ENCODE results near the gene TRIM45. TPM values are rescaled to one million over a fixed set of nuclear protein-coding genes. Genes with fewer than 3 reads are reported as not detected.

TRIM45 gene
- total RNA-seq, 2 experiments from 2014 or later: not detected

DNA sequence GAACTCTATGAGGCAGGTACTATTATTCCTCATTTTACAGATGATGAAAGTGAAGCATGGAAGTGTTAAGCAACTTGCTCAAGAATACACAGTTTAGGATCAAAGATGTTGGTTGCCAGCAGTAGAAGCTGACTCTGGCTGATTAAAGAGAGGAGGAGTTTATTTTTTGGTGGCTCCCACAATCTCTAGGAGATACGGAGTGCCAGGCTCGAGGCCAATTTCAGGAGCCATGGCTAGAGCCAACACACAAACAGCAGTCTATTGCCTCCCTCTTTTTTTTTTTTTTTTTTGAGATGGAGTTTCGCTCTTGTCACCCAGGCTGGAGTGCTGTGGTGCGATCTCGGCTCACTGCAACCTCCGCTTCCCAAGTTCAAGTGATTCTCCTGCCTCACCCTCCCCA, 41.8 kb downstream of the TRIM45 start:
- Histone ChIP-seq H3K4me3 (ENCODE audit: low read depth, low read length, poor library complexity, severe bottlenecking) (no peak overlapping the region), H2AFZ (ENCODE audit: low read length) (no peak overlapping the region), H3K9me3 (ENCODE audit: low read length) (no peaks in the 10 kb centered on the region), H3K27ac (ENCODE audit: low read depth, low read length, poor library complexity, severe bottlenecking) (no peak overlapping the region), H4K20me1 (ENCODE audit: insufficient read depth, low read length) (no peaks in the 10 kb centered on the region), H3K9me2 (ENCODE audit: insufficient read depth, low read length) (no peaks in the 10 kb centered on the region), H3K79me2 (ENCODE audit: insufficient read depth, low read depth, low read length) (no peaks in the 10 kb centered on the region), H3K36me3 (ENCODE audit: insufficient read depth, low read length) (peaks cover 97% of the 10 kb centered on the region), H3K4me2 (ENCODE audit: low read length) (no peak overlapping the region), H3K4me1 (ENCODE audit: insufficient read depth, low read length, poor library complexity, severe bottlenecking) (no peaks in the 10 kb centered on the region)
- BruUV-seq (replicated peaks): no TSS peak
- ChIA-PET CTCF (ENCODE audit: unreplicated experiment) (interaction anchor here (1.5 kb wide), 1 partner anchor 49 kb away, joined by 3 read pairs; no protein-coding TSS in a partner anchor), POLR2A (no interaction called here)
- DNase-seq (ENCODE audit: low spot score): no peak
- intact Hi-C loops (cut with micrococcal nuclease; ENCODE audit: unreplicated experiment): no loop called here
- TF ChIP-seq EZH2phosphoT487 (IDR thresholded peaks at IDR 0.05; ENCODE audit: borderline replicate concordance, low read depth, low read length): no peak
- TF ChIP-seq, protein P1, sequence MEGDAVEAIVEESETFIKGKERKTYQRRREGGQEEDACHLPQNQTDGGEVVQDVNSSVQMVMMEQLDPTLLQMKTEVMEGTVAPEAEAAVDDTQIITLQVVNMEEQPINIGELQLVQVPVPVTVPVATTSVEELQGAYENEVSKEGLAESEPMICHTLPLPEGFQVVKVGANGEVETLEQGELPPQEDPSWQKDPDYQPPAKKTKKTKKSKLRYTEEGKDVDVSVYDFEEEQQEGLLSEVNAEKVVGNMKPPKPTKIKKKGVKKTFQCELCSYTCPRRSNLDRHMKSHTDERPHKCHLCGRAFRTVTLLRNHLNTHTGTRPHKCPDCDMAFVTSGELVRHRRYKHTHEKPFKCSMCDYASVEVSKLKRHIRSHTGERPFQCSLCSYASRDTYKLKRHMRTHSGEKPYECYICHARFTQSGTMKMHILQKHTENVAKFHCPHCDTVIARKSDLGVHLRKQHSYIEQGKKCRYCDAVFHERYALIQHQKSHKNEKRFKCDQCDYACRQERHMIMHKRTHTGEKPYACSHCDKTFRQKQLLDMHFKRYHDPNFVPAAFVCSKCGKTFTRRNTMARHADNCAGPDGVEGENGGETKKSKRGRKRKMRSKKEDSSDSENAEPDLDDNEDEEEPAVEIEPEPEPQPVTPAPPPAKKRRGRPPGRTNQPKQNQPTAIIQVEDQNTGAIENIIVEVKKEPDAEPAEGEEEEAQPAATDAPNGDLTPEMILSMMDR (conservative IDR thresholded peaks at IDR 0.05; ENCODE audit: low read length): no peak

DNA sequence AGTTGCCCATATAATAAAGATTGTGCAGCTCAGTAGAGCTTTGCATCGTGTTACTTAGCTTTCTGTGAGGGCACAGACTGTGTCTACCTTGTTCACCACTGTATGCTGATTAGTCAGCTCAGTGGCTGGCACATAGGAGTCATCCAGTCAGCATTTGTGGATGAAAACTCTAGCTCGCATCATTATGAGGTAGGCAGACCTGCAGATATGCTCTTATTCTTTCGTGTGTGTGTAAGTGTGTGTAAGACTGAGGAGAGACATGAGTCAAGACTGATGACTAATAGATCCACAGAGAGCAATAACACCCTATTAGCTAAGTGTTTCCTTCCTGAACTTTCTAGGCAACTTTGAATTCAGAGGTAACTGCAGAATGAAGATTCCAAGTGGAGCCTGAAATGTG, 44.3 kb downstream of the TRIM45 start:
- no peak for DNase-seq (ENCODE audit: low spot score)
- ChIA-PET CTCF (ENCODE audit: unreplicated experiment) (no interaction called here), POLR2A (interaction anchor here (0.5 to 1.3 kb wide), 3 partner anchors 12 to 510 kb away, joined by 3 read pairs; no protein-coding TSS in a partner anchor)
- TF ChIP-seq, protein P1 (conservative IDR thresholded peaks at IDR 0.05; ENCODE audit: low read length): no peak
- no peak for TF ChIP-seq EZH2phosphoT487 (IDR thresholded peaks at IDR 0.05; ENCODE audit: borderline replicate concordance, low read depth, low read length)
- Histone ChIP-seq H4K20me1 (ENCODE audit: insufficient read depth, low read length) (no peaks in the 10 kb centered on the region), H3K79me2 (ENCODE audit: insufficient read depth, low read depth, low read length) (no peaks in the 10 kb centered on the region), H3K4me3 (ENCODE audit: low read depth, low read length, poor library complexity, severe bottlenecking) (no peak overlapping the region), H3K9me2 (ENCODE audit: insufficient read depth, low read length) (no peaks in the 10 kb centered on the region), H3K36me3 (ENCODE audit: insufficient read depth, low read length) (peaks cover 96% of the 10 kb centered on the region), H2AFZ (ENCODE audit: low read length) (no peak overlapping the region), H3K9me3 (ENCODE audit: low read length) (no peaks in the 10 kb centered on the region), H3K4me1 (ENCODE audit: insufficient read depth, low read length, poor library complexity, severe bottlenecking) (no peaks in the 10 kb centered on the region), H3K27ac (ENCODE audit: low read depth, low read length, poor library complexity, severe bottlenecking) (no peak overlapping the region), H3K4me2 (ENCODE audit: low read length) (no peak overlapping the region)
- BruUV-seq (replicated peaks): no TSS peak
- intact Hi-C loops (cut with micrococcal nuclease; ENCODE audit: unreplicated experiment): no loop called here

DNA sequence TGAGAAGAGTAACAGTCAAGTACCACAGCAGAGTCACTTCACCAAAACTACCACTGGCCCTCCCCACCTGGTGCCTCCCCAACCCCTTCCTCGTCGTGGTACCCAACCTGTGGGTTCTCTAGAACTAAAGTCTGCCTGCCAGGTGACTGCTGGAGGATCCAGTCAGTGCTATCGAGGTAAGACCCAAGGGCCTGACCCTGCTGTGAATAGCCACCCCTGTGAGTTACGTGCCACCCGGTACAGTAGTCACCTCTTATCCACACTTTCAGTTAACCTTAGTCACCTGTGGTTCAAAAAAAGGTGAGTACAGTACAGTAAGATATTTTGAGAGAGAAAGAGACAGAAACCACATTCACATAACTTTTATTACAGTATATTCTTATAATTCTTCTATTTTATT, 44.9 kb downstream of the TRIM45 start:
- Histone ChIP-seq H2AFZ (ENCODE audit: low read length) (no peak overlapping the region), H3K9me2 (ENCODE audit: insufficient read depth, low read length) (no peaks in the 10 kb centered on the region), H4K20me1 (ENCODE audit: insufficient read depth, low read length) (no peaks in the 10 kb centered on the region), H3K4me1 (ENCODE audit: insufficient read depth, low read length, poor library complexity, severe bottlenecking) (no peaks in the 10 kb centered on the region), H3K9me3 (ENCODE audit: low read length) (no peaks in the 10 kb centered on the region), H3K4me3 (ENCODE audit: low read depth, low read length, poor library complexity, severe bottlenecking) (no peak overlapping the region), H3K4me2 (ENCODE audit: low read length) (no peak overlapping the region), H3K79me2 (ENCODE audit: insufficient read depth, low read depth, low read length) (no peaks in the 10 kb centered on the region), H3K36me3 (ENCODE audit: insufficient read depth, low read length) (peaks cover 95% of the 10 kb centered on the region), H3K27ac (ENCODE audit: low read depth, low read length, poor library complexity, severe bottlenecking) (no peak overlapping the region)
- DNase-seq (ENCODE audit: low spot score): no peak
- BruUV-seq (replicated peaks): no TSS peak
- CTCF ChIA-PET (ENCODE audit: unreplicated experiment): no interaction called here
- POLR2A ChIA-PET: interaction anchor here (0.5 to 1.3 kb wide), 3 partner anchors 12 to 509 kb away, joined by 3 read pairs; partner anchors contain the start of gene TTF2
- intact Hi-C loops (cut with micrococcal nuclease; ENCODE audit: unreplicated experiment): no loop called here
- no peak for TF ChIP-seq EZH2phosphoT487 (IDR thresholded peaks at IDR 0.05; ENCODE audit: borderline replicate concordance, low read depth, low read length)
- TF ChIP-seq, protein P1 (conservative IDR thresholded peaks at IDR 0.05; ENCODE audit: low read length): no peak

Measured in OCI-LY7 (cell line).